Erythroblast (primary cell): ENCODE data around the gene ARHGEF37.

Experiments
- GATA1 ChIP-seq: IDR thresholded peaks from 2 replicates; pipeline ENCODE4 v1.6.1; 2011; ENCODE audit warnings: low read depth, mild to moderate bottlenecking, control low read depth, low read length, moderate library complexity
- POLR2A ChIP-seq: IDR thresholded peaks from 2 replicates; pipeline ENCODE4 v1.6.1; 2011; ENCODE audit warnings: mild to moderate bottlenecking, low read length

- TF ChIP-seq POLR2A (no peak), GATA1 (no peak)
Observed at GRCh38 chr5:149552038-149552494, 29.2 kb upstream of the ARHGEF37 start.
